Activated CD4-positive, alpha-beta T cell treated with anti-CD3 and anti-CD28 coated beads, Interleukin-2, amount 50 U/mL, for 16 hours (primary cell): ENCODE measurements around the gene BLCAP.
"Not testable (repeated sequence)": the region's sequence is repeated elsewhere in the genome, so short reads cannot be mapped to it uniquely, and the experiment has no call there.

ENCODE experiments used
- DNase-seq: peaks from one replicate; pipeline ENCODE4 v3.0.0-alpha.2; 2020

The BLCAP gene

DNA sequence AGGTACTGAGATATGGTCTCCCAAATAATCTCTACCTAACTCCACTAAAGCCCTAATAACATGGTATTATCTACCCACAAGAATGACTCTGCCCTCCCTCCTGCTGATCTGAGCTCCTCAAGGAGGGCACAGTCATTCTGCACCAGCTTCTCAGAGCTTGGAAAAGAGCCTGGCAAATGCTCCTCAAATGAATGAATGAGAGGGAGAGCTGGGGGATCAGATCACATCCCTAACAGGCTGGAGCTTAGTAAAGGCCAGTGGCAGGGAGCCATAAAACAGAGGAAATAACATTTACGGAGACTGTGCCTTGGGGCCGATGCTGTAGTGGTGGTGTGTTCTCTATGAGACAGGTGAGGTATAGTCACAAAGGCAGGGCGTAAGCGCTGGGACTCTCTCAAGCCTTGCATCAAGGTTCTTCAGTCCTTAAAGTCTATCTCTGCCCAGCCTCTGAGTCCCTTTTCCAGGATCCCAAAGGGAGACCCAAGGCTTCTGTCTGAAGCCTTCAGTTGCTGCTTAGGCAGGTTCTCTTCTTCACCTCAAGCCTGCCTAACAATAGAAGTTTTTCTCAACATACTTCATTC, 13.8 kb downstream of the BLCAP start:
- no peak for DNase-seq

DNA sequence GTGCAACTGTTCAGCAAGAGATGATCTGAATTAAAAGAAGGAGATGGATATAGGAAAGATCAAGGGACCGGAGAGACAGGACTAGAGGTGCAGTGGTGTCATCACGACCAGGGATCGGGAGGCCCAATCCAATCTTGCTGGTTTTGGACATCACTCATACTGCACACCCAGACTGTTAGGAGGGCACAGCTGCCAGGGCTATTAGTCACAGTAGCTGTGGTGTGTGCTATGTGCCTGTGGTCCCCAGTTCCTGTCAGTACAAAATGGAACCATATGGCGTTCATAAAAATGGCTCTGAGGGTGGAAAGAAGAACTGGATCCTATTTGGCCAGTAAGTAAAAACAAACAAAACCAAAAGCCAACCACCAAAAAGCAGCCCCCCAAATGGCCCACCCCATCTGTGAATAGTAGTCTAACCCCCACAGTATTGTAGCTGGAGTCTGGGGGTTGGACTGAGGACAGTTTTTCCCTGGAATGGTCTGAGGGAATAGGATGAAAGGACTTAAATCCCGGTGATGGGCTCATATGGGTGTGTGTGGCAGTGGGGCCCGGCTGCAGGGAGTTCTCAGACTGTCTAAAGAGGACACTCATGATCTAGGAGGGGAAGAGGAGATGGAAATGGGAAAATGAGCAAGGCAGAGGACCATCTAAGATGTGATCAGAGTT, 15.9 kb downstream of the BLCAP start:
- DNase-seq = no peak

DNA sequence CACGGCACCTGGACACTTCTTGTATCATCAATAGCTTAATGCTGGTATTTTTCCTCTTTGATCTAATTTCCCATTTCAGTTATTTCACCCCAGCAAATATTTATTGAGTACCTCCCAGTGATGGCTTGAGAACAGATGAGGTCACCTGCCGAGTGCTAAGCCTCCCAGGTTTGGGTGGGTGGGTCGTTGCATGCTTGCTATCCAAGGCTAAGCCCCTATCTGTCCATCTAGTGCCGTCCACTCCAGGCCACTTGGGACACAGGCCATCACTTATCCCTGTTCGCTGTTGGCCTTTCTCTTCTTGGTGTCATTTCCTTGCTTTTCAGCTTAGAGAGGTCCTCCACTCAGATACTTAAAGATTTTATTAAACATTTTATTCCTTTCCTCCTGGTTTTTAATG, 17.4 kb downstream of the BLCAP start:
- DNase-seq = no peak

DNA sequence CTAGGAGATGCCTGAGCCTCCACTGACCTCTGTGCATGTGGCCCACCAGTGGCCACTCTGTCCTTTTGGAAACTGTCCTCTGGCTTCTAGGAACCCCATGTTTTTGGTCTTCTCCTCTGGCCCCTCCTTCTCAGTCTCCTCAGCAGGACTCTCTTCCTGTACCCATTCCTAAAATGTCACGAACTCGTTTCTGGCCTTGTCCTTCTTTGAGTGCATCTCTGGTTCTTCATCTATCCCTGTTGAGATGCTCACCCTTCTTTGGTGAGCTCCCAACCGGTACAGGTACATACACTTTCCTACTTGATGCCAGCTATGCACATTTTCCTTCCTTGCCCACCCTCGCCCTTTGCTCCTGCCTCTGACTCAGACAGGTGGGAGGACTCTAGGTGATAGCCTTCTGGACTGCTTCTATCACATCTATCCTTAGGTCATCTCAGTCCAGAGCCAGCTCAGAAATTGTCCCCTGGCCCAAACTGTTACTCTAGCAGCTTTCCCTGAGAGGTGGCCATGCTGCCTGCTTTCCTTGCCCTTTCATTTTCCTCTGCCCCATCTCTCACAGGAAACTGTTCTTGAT, 21.4 kb downstream of the BLCAP start:
- no peak for DNase-seq

DNA sequence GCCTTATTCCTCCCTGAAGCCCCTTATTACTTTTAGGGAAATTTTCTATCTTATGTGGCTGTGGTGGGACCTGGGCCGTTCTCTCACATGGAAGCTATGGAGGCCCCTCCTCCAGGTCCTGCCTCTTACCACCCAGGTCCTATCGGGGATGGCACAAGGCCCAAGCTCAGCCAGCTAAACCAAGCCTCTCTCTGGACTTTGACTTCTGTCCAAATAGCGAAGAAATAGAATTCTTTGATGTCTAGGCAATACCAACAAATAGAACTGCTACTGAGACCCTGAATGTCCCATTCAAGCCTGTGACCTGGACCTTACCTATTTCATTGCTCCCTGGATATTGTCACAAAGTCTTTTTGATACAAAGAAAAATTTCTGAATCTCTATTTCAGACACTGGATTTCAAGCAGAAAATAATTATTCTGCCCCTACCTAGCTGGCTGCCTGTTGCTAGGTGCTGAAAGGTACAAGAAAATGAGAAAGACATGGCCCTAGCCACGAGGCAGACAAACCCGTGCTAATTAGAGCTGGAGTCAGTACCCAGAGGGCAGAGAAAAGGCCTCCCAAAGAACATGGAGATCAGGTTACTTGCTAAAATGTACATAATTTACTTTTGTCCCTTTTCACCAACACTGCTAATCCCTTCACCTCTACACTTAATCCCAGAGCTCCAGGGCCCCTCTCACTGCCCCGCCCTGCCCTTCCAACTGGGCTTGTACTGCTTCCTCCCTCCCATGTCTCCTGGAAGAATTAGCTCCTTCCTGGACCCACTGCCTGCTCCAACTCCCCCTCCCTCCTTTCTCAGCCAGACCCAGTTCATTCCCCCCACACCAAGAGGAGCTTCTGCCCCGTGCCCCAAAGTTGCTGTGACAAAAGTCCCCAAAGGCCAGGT, 22.2 kb downstream of the BLCAP start:
- no peak for DNase-seq

DNA sequence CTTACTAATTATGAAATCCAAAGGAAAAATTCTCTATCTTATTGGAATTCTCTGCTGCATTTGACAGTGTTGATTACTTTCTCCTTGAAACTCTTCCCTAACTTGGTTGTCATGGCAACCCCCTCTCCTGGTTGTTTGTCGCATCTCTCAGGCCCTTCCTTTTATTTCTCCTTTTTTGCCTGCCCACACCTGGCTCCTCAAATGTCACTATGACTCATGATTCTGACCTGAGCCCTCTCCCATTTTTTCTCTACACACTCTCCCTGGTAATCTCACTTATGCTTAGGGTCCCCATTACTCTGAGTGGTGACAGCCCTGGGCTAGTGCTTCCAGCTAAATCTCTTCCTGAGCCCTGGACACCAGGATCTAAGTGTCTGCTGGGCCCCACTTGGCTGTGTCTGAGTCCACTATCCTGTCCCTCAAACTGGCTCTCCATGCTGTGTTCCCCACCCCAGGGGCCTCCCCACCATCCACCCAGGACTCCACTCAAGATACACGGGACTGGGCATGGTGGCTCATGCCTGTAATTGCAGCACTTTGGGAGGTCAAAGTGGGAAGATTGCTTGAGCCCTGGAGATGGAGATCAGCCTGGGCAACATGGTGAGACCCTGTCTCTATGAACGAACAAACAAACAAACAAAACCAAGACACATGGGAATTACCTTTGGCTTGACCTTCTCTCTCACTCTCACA, 23.1 kb downstream of the BLCAP start:
- no peak for DNase-seq

DNA sequence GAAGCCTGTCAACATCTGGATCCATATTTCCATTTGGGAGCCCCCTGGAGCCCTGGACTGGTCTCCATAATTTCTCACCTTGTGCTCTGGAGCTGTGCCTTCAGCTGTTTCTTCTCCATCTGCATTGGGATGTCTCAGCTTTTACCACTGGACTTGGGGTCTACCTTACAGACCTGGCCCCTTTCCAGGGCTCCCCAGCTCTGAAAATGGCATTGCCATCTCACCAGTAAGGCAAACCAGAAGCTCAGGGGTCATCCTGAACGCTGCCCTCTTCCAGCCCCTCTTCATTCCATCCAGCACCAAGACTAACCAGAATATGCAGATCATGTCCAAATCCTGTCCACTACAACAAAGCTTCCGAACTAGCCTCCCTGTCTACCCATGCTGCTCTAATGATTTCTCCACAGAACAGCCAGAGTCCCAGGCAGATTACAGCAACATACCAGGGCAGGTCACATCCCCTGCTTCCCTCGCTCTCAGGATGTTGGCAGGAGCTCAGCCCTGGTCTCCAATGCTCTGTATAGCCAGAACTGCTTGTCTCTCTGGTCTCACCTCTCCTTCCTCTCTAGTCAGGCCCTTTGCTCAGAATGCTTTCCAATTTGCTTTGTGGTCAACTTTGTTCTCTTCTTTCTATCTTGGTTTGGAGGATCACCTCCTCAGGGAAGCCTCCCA, 24.3 kb downstream of the BLCAP start:
- no peak for DNase-seq

DNA sequence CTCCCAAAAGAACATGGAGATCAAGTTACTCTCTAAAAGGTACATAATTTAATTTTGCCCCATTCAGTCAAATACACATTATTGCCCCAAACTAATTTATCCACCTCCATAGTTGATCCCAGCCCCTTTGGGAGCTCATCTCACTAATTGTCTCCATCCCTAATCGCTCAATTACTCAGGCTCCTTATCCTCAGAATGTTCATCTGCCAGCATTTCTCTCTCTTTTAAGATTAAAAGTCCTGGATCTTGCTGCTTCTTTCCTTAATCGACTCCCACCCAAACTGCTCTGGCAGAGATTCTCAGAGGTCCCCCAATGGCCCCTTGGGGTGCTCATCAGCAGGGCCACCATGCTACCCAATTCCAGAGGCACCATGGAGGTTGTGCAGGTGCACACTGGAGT, 25.0 kb downstream of the BLCAP start:
- no peak for DNase-seq

DNA sequence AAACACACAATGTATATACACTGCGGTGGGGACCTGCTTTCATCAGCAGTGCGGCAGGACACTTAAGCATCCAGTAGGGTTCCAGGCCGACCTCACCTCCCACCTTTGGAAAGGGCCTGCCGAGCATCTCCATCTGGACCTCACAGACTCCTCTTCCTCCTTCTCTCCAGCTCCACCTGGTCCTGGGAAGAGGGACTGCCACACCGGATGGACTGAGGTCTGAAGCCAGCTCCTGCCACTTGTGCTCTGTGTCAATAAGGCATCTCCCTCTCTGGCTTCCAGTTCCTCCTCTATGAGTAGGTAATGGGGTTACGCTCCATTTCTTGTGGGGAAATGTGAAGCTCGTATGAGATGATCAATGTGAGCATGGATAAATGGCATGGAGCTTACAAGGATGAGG, 25.7 kb downstream of the BLCAP start:
- no peak for DNase-seq

DNA sequence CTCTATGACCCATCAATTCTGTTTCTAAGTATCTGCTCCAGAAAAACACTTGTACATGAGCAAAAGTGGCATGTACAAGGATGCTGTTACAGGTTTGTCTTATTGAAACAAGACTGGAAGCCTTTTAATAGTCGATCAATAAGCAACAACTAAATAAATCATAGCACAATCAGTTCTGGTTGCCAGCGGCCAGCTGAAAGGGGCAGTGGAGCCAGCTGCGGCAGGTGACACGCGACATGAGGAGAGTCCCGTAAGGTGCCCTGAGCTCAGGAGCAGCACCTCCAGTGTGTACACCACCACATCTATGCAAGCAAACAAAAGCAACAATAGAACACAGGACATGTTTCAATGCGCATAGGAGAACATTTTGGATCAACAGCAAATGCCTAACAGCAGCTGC, 27.4 kb downstream of the BLCAP start:
- no peak for DNase-seq

DNA sequence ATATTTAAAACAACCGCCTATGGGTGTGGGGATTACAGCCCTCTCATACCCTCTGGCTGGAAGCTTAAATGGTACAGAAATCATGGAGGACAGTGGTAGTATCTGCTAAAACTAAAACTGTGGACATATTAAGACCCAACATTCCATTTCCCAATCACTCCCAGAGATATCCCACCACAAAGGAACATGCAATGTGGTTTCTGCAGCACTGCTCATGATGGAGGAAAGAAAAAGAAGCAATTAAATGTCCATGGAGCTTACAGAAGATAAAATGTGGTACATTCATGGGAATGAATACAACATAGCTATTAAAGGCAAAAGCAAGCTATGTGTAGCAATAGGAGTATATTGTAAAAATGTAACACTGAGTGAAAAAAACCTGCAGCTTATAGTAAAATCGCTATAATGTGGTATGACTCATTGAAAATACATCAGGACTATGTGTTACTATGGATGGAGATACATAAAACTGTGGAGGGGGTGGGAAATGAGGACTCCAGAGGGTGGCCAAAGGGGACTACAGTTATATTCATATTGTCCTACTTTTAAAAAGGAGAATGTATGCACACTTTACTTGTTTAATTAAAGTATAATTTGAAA, 29.5 kb downstream of the BLCAP start:
- DNase-seq = no peak

DNA sequence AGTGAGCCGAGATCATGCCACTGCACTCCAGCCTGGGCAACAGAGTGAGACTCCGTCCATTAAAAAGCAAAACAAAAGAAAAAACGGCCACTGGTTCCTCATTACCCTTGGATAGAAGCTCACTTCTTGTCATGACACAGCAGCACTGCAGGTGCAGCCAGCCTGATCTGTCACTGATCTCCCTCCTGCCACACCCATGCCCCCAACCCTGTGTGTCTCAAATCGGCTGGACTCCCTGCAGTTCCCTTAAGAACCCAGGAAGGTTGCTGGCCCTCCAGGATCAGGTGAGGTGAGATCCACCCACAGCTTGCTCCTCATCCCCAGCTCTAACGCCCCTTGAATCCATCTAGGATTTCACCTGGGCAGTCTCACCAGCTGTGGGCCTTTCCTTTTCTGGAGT, 32.9 kb downstream of the BLCAP start:
- DNase-seq = no peak

DNA sequence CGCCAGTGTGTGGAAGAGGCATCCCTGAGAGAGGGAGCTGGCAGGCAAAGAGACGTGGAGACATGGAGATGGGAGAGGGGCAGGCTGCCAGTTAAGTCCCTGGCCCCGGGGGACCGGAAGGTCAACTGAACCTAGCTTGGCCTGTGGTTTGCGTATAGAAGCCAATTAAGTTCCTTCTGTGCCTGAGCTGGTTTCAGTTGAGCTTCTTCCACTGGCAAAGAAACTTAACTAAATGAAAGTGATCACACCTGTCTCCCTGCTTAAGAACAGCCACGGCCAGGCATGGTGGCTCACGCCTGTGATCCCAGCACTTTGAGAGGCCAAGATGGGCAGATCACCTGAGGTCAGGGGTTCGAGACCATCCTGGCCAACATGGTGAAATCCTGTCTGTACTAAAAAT, 33.4 kb downstream of the BLCAP start:
- DNase-seq = no peak

DNA sequence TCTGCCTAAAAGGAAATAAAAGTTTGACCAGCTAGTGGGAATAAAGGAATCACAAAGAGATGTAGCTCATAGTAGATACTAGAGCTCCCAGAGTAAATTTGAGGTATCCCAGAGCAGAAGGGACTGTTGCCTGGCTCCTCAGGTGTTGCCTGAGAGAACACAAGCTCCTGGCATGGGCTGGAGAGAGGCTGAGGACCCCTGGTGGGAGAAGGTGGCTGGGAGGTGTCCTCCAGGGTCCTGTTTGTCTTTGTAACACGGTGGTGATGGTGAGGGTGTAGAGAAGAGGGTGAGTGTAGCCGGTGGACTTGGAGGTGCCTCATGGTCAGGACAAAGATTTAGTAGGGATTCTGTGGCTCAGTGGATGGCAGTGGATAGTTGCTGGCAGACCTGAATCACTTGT, 34.7 kb downstream of the BLCAP start:
- no peak for DNase-seq

DNA sequence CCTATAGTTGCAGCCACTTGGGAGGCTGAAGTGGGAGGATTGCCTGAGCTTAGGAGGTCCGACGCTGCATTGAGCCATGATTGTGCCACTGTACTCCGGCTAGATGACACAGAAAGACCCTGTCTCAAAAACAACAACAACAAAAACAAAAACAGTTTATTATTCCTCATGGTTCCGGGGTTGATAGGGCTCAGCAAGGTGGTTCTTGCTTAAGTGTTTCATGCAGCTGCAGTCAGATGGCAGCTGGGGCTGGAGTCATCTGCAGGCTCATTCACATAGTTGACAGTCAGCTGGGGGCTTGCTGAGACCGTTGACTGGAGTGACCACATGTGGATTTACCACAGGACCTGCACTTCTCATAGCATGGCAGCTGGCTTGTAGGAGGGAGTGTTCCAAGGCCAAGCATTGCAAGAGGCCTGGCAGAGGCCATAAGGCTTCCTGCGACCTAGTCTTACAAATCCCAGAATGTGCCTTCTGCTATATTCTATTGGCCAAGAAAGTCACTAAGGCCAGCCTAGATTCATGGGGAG, 35.5 kb downstream of the BLCAP start:
- no peak for DNase-seq

DNA sequence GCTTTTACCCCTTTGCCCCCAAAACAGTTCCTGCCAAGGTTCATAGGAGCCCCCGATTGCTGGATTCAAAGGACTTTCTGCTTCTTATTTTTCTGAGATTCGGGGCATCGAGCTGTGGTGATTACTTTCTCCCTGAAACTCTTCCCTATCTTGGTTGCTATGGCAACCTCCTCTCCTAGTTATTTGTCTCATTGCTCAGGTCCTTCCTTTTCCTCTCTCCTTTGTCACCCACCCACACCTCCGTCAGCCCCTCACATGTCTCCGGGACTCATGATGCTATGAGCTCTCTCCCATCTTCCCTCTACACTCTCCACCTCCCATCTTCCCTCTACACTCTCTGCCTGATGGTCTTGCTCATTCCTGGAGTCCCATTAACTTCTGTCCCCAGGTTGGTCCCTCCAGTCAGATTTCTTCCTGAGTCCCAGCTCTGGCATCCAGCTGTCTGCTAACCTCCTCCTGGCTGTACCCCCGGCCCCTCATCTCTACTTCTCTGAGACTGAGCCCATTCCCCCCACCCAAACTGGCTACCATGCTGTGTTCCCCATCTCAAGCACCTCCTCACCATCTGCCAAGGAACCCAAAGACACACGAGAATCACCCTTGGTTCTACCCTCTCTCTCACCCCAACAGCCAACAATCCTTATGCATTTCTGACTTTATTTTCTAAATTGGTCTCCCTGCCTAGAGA, 36.9 kb downstream of the BLCAP start:
- DNase-seq = no peak

DNA sequence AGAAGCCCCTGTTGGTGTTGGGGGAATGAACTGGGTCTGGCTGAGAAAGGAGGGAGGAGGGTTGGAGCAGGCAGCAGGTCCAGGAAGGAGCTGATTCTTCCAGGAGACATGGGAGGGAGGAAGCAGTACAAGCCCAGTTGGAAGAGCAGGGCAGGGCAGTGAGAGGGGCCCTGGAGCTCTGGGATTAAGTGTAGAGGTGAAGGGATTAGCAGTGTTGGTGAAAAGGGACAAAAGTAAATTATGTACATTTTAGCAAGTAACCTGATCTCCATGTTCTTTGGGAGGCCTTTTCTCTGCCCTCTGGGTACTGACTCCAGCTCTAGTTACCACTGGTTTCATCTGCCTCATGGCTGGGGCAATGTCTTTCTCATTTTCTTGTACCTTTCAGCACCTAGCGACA, 41.5 kb downstream of the BLCAP start:
- not testable (repeated sequence) for DNase-seq

DNA sequence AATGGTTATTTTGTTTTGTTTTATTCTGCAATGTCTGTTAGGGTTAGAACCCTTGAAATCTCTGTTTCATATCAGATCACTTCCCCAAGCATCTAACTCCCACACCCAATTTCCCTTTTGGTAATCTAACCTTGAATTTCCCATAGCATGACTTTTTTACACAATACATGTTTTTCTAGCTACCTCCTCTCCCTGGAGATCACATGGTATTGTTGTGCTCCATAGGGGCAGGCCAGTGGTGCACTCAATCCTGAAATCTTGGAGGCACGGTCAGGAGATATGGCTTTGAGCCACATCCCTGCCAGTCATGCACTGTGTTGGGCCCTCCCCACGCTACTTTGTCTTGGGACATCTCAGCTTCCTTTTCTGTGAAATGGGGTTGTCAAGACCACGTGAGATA, 43.3 kb downstream of the BLCAP start:
- no peak for DNase-seq

DNA sequence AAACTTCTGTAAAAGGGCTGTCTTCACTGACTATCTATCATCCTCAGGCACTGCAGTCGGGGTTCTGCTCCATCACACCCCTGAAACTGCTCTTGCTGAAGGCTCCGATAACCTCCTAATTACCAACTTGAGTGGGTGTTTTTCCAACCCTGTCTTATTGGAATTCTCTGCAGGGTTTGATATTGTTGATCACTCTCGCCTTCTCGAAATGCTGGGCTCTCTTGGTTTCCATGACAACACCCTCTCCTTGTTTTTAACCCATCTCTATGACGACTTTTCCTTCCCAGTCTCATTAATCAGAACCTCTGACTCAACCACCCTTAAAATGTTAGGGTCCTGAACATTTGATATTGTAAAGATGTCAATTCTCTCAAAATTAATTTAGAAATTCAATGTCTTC, 46.1 kb downstream of the BLCAP start:
- DNase-seq = no peak

DNA sequence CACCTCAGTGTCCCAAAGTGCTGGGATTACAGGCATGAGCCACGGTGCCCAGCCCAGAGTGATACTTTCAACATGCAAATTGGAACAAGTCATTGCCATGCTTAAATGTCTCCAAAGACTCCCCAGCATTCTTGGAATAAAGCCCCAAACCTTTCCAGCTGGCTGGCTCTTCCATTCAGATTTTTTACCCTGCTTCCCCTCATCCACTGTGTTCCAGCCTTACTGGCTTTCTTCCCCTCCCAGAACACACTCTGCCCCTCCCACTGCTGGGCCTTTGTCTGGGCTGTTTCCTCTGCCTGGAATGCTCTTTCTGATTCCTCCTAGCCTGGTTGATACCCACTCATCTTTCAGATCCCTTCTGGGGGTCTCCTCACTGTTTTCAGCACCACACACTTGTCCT, 46.8 kb downstream of the BLCAP start:
- no peak for DNase-seq
